K562 (cell line): Measurements from ENCODE around the gene MTERF4. TPM values are rescaled to one million over a fixed set of nuclear protein-coding genes. Genes with fewer than 3 reads are reported as not detected.

Experiments used
- ATAC-seq: fragments of 200-7000 bp; cut with Tn5 transposase; 3 replicates; pipeline ENCODE4 v1.9.1; 2020; ENCODE audit warnings: moderate library complexity
- BruUV-seq: library from RNA; stranded (reverse); fragments of 400-500 nt; replicated peaks from 2 replicates; lab custom pipeline; 2021; lab: Mats Ljungman, UMichigan
- CTCF ChIA-PET: fragments of 300-600 bp; formaldehyde crosslinking; extraction: SDS; loops from one replicate; lab custom pipeline; 2021; ENCODE audit warnings: low intra/inter-chr PET ratio; lab: Yijun Ruan, JAX
- POLR2A ChIA-PET: fragments of 300-600, 350-650 bp; sonication (Branson Sonifier 250); formaldehyde crosslinking; extraction: SDS; loops from one replicate; lab custom pipeline; 2021; ENCODE audit warnings: antibody characterized with exemption, inconsistent platforms; lab: Yijun Ruan, JAX
- DNase-seq, 4 experiments: peaks; one replicate each; pipeline versions ENCODE4 v3.0.0 to v3.0.0-alpha.2; 2011 to 2018; ENCODE audit warnings: low spot score in 3 of 4, mixed read lengths in 3 of 4; ENCODE audit errors: extremely low read depth in 1 of 4
- FAIRE-seq: peaks from 2 replicates; lab custom pipeline; 2011; peaks lifted over from hg19 to GRCh38; lab: Jason Lieb, UNC
- H2AFZ ChIP-seq: 2 replicates; pipeline ENCODE4 v1.6.0; 2011; ENCODE audit warnings: low read depth, low read length, control low read depth, inconsistent platforms
- H3K27ac ChIP-seq: fragments of 200-600 bp; 3 replicates; pipeline ENCODE4 v1.8.0; 2011; ENCODE audit warnings: low read depth, mild to moderate bottlenecking, control low read depth, inconsistent platforms, low read length, moderate library complexity, mixed read lengths; ENCODE audit errors: extremely low read depth
- H3K27me3 ChIP-seq, 2 experiments: fragments of 300-600 bp in 1 of 2; 2 replicates in 1 of 2; 3 replicates in 1 of 2; pipeline versions ENCODE4 v1.6.0 to v1.8.0; 2011; ENCODE audit warnings: inconsistent platforms in 2 of 2, low read length in 2 of 2, mild to moderate bottlenecking in 1 of 2, mixed read lengths in 1 of 2, moderate library complexity in 1 of 2; ENCODE audit not compliant: control insufficient read depth in 2 of 2, insufficient read depth in 2 of 2
- H3K36me3 ChIP-seq: fragments of 300-600 bp; 3 replicates; pipeline ENCODE4 v1.8.0; 2011; ENCODE audit warnings: mild to moderate bottlenecking, low read length, inconsistent platforms; ENCODE audit not compliant: control insufficient read depth, insufficient read depth
- H3K4me1 ChIP-seq, 2 experiments: fragments of 200-600 bp in 1 of 2; replicated peaks in 1 of 2; 2 replicates in 1 of 2; 3 replicates in 1 of 2; pipeline versions ENCODE4 v1.5.1 to v1.8.0; 2011; ENCODE audit warnings: inconsistent platforms in 2 of 2, low read length in 2 of 2, mild to moderate bottlenecking in 1 of 2, mixed read lengths in 1 of 2, moderate library complexity in 1 of 2; ENCODE audit not compliant: control insufficient read depth in 2 of 2, insufficient read depth in 2 of 2
- H3K4me2 ChIP-seq: 2 replicates; pipeline ENCODE4 v1.6.1; 2011; ENCODE audit warnings: low read length, control low read depth, inconsistent platforms, mixed read lengths; ENCODE audit not compliant: insufficient read depth
- H3K4me3 ChIP-seq: fragments of 200-600 bp; sonication (generic), shearing (Covaris generic); 2 replicates; pipeline ENCODE4 v1.5.1; 2016; ENCODE audit warnings: control low read depth, inconsistent platforms
- H3K79me2 ChIP-seq: fragments of 200-600 bp; 3 replicates; pipeline ENCODE4 v1.8.0; 2011; ENCODE audit warnings: low read length, inconsistent platforms; ENCODE audit not compliant: control insufficient read depth, insufficient read depth
- H3K9ac ChIP-seq, 2 experiments: 2 replicates each; pipeline versions ENCODE4 v1.6.0 to v1.6.1; 2011; ENCODE audit warnings: low read depth in 2 of 2, low read length in 2 of 2, control low read depth in 1 of 2, inconsistent platforms in 1 of 2, mild to moderate bottlenecking in 1 of 2, mixed read lengths in 1 of 2; ENCODE audit not compliant: insufficient read depth in 1 of 2
- H3K9me1 ChIP-seq: one replicate; pipeline ENCODE4 v1.6.0; 2011; ENCODE audit warnings: inconsistent platforms, mild to moderate bottlenecking, low read length, moderate library complexity; ENCODE audit not compliant: control insufficient read depth, insufficient read depth
- H3K9me3 ChIP-seq: replicated peaks from 2 replicates; pipeline ENCODE4 v1.5.1; 2011; ENCODE audit warnings: low read depth, low read length, inconsistent platforms; ENCODE audit not compliant: control insufficient read depth, insufficient read depth
- H4K20me1 ChIP-seq: replicated peaks from 2 replicates; pipeline ENCODE4 v1.6.1; 2011; ENCODE audit warnings: low read length, inconsistent platforms, mixed read lengths; ENCODE audit not compliant: control insufficient read depth, insufficient read depth
- CTCF ChIP-seq, 3 experiments: IDR thresholded peaks in 2 of 3; conservative IDR thresholded peaks in 1 of 3; 2 replicates each; pipeline ENCODE4 v1.5.1; 2011 to 2012; ENCODE audit warnings: low read length in 3 of 3, mild to moderate bottlenecking in 3 of 3, control low read depth in 2 of 3, improper control_type of control experiment in 1 of 3, inconsistent platforms in 1 of 3, low read depth in 1 of 3, mixed read lengths in 1 of 3, moderate library complexity in 1 of 3; ENCODE audit not compliant: insufficient read depth in 2 of 3
- FOXO4 ChIP-seq: fragments of 450-650 bp; formaldehyde crosslinking; IDR thresholded peaks from 2 replicates; pipeline ENCODE4 v1.4.0; 2020; ENCODE audit warnings: mild to moderate bottlenecking, moderate library complexity
- MAZ ChIP-seq, 2 experiments: fragments of 450-650 bp in 1 of 2; sonication (generic) in 1 of 2; formaldehyde crosslinking; IDR thresholded peaks in 1 of 2; conservative IDR thresholded peaks in 1 of 2; 2 replicates each; pipeline versions ENCODE4 v1.4.0 to v1.5.0; 2020; ENCODE audit warnings: mild to moderate bottlenecking in 1 of 2, missing genetic modification reagents in 1 of 2
- VEZF1 ChIP-seq: fragments of 200-800 bp; sonication (Bioruptor generic); IDR thresholded peaks from 2 replicates; pipeline ENCODE4 v1.6.1; 2017; ENCODE audit warnings: missing genetic modification characterization, missing compliant biosample characterization
- ZBTB26 ChIP-seq: fragments of 450-650 bp; formaldehyde crosslinking; IDR thresholded peaks from 2 replicates; pipeline ENCODE4 v1.4.0; 2022; ENCODE audit warnings: missing genetic modification characterization
- ZBTB7A ChIP-seq: IDR thresholded peaks from 2 replicates; pipeline ENCODE4 v1.6.1; 2011; ENCODE audit warnings: low read depth, mild to moderate bottlenecking, low read length, moderate library complexity, borderline replicate concordance; ENCODE audit not compliant: control insufficient read depth
- WGBS: fragments of 100-300 bp; shearing (Covaris generic); methylation state at CpG from one replicate; pipeline ENCODE4 v1.1.6; 2016; ENCODE audit warnings: low coverage, mixed read lengths; ENCODE audit not compliant: insufficient coverage; ENCODE audit errors: missing lambda C conversion rate; 5-methylcytosine and 5-hydroxymethylcytosine counted together
- in situ Hi-C: fragments of 300-500 bp; cut with MboI; formaldehyde crosslinking; loops from 4 replicates; pipeline ENCODE4 v1.15.0; 2018; ENCODE audit warnings: inconsistent platforms, mixed read lengths
- intact Hi-C: fragments of 100-400 bp; cut with micrococcal nuclease; formaldehyde crosslinking; loops from 2 replicates; pipeline ENCODE4 v1.14.2; 2022
- polyA plus RNA-seq, 8 experiments: library from polyadenylated mRNA; depleted of rRNA in 4 of 8; stranded (reverse) in 5 of 8; unstranded in 3 of 8; fragments of >200 nt; fragmentation: Nextera tagmentation in 2 of 8; fragmentation: Illumina TruSeq in 1 of 8; extraction: Ambion mirVana in 2 of 8; extraction: Trizol in 1 of 8; gene quantifications; 2 replicates each; pipeline versions ENCODE4 v1.2.1 to v1.2.3, GENCODE V29; 2011 to 2014; ENCODE audit warnings: inconsistent platforms in 1 of 8, missing spikeins in 1 of 8
- total RNA-seq, 7 experiments: library from RNA; depleted of rRNA in 6 of 7; stranded (reverse); fragments of >200 nt in 6 of 7; fragmentation: Illumina TruSeq in 2 of 7; extraction: Trizol in 2 of 7; gene quantifications; 2 replicates each; pipeline versions ENCODE4 v1.2.1 to v1.2.3, GENCODE V29; 2011 to 2021; ENCODE audit warnings: low replicate concordance in 1 of 7

Gene MTERF4
- total and polyA plus RNA-seq, 9 of the 15 experiments (the other 6 are each of a cell fraction or from before 2014, with no cell fraction given): 15.3 to 29.6 (median 21.2) TPM

- in situ Hi-C loops: no loop called here
- DNase-seq: no peak
- peaks cover 17% of the 10 kb centered on the region; the same call in 1 of the 3 replicates for H3K36me3 ChIP-seq
Observed at GRCh38 chr2:241133436-241133820, 31.3 kb upstream of the MTERF4 start.

More at GRCh38 chr2:241133436-241133820, 31.3 kb upstream of the MTERF4 start:
- Histone ChIP-seq H3K27me3 (no peaks in the 10 kb centered on the region), H2AFZ (no peak overlapping the region), H3K4me3 (no peak overlapping the region), H3K4me2 (no peak overlapping the region), H3K4me1 (0 out of 5 replicates have a peak, but pooled peaks cover 0 to 3% of the 10 kb centered on the region in 2 experiments), H3K79me2 (no peaks in the 10 kb centered on the region), H4K20me1 (no peaks in the 10 kb centered on the region), H3K9ac (no peak overlapping the region), H3K9me1 (no peaks in the 10 kb centered on the region), H3K9me3 (no peaks in the 10 kb centered on the region)
- intact Hi-C loops: no loop called here
- ATAC-seq: no peak
- CTCF ChIA-PET: no interaction called here
- WGBS: 84% methylated on average over 5 of the region's 10 CpGs
- FAIRE-seq: no peak
- no TSS peak for BruUV-seq
- TF ChIP-seq VEZF1 (CRISPR knock-in tag) (no peak), MAZ (CRISPR knock-in tag; conservative IDR thresholded peaks at IDR 0.05 in 1 of 2, IDR thresholded peaks at IDR 0.05 in 1 of 2) (no peak), CTCF (IDR thresholded peaks at IDR 0.05 in 2 of 3, conservative IDR thresholded peaks at IDR 0.05 in 1 of 3; ENCODE audit: insufficient read depth in 2 of 3, low read depth in 1 of 3, low read length in 3 of 3) (no peak), FOXO4 (no peak), ZBTB7A (no peak), ZBTB26 (CRISPR knock-in tag) (no peak)
- TF ChIP-seq, all 486 proteins: peak for 0
- no peak overlapping the region for H3K27ac ChIP-seq
- POLR2A ChIA-PET: no interaction called here
